Endothelial cell (in vitro differentiated cells): ENCODE results near the gene SLC5A1. TPM values are rescaled to one million over a fixed set of nuclear protein-coding genes. Genes with fewer than 3 reads are reported as not detected.

Source experiments
- DNase-seq: peaks from one replicate; pipeline ENCODE4 v3.0.0; 2021; ENCODE audit warnings: low spot score
- H3K27ac Mint-ChIP-seq: one replicate; pipeline ENCODE4 v1.8.0; 2021; ENCODE audit warnings: mixed read lengths, inconsistent platforms; ENCODE audit not compliant: unreplicated experiment
- H3K27me3 Mint-ChIP-seq: one replicate; pipeline ENCODE4 v1.8.0; 2021; ENCODE audit warnings: mild to moderate bottlenecking, moderate library complexity, mixed read lengths, inconsistent platforms; ENCODE audit not compliant: unreplicated experiment
- H3K36me3 Mint-ChIP-seq: one replicate; pipeline ENCODE4 v1.8.0; 2021; ENCODE audit warnings: mild to moderate bottlenecking, low read depth, mixed read lengths, inconsistent platforms; ENCODE audit not compliant: unreplicated experiment
- H3K4me1 Mint-ChIP-seq: one replicate; pipeline ENCODE4 v1.8.0; 2021; ENCODE audit warnings: mild to moderate bottlenecking, mixed read lengths, inconsistent platforms; ENCODE audit not compliant: unreplicated experiment
- H3K4me3 Mint-ChIP-seq: one replicate; pipeline ENCODE4 v1.8.0; 2021; ENCODE audit warnings: mild to moderate bottlenecking, mixed read lengths, inconsistent platforms; ENCODE audit not compliant: unreplicated experiment
- H3K9me3 Mint-ChIP-seq: one replicate; pipeline ENCODE4 v1.8.0; 2021; ENCODE audit warnings: mixed read lengths, inconsistent platforms; ENCODE audit not compliant: unreplicated experiment
- CTCF ChIP-seq: fragments of 200-600 bp; sonication (generic); IDR thresholded peaks from one replicate; pipeline ENCODE4 v1.5.0; 2021; ENCODE audit warnings: antibody characterized with exemption; ENCODE audit not compliant: unreplicated experiment
- total RNA-seq: library from RNA; stranded (reverse); fragmentation: NEBNext Ultra II Directional; extraction: Animal tissue kit (Norgen Biotek cat#: 25700); gene quantifications from one replicate; pipeline ENCODE4 v1.2.1, GENCODE V29; 2021; ENCODE audit not compliant: unreplicated experiment

The SLC5A1 gene
- total RNA-seq, 1 donor from 2014 or later = 0.26 TPM

GRCh38 chr22:32005453-32005852 is 37.6 kb upstream of the SLC5A1 start:
- TF ChIP-seq CTCF = no peak
- DNase-seq = no peak
- H3K27ac Mint-ChIP-seq = no peak overlapping the region
- H3K9me3 Mint-ChIP-seq = no peaks in the 10 kb centered on the region
- H3K36me3 Mint-ChIP-seq = no peaks in the 10 kb centered on the region
- H3K4me1 Mint-ChIP-seq = no peaks in the 10 kb centered on the region
- peaks cover 2% of the 10 kb centered on the region for H3K27me3 Mint-ChIP-seq
- H3K4me3 Mint-ChIP-seq = no peak overlapping the region

GRCh38 chr22:32013200-32013599 is 29.9 kb upstream of the SLC5A1 start:
- no peak for TF ChIP-seq CTCF
- Mint-ChIP-seq H3K36me3 (no peaks in the 10 kb centered on the region), H3K27me3 (peaks cover 1% of the 10 kb centered on the region), H3K9me3 (no peaks in the 10 kb centered on the region), H3K4me1 (no peaks in the 10 kb centered on the region), H3K27ac (no peak overlapping the region), H3K4me3 (no peak overlapping the region)
- no peak for DNase-seq

GRCh38 chr22:32016081-32016480 is 27.0 kb upstream of the SLC5A1 start:
- Mint-ChIP-seq H3K27me3 (peaks cover 1% of the 10 kb centered on the region), H3K4me3 (no peak overlapping the region)

GRCh38 chr22:32018056-32018455 is 25.0 kb upstream of the SLC5A1 start:
- no peaks in the 10 kb centered on the region for H3K27me3 Mint-ChIP-seq
- no peak overlapping the region for H3K27ac Mint-ChIP-seq
- TF ChIP-seq CTCF = no peak
- no peaks in the 10 kb centered on the region for H3K9me3 Mint-ChIP-seq
- H3K4me3 Mint-ChIP-seq = no peak overlapping the region
- no peaks in the 10 kb centered on the region for H3K4me1 Mint-ChIP-seq
- DNase-seq = no peak
- no peaks in the 10 kb centered on the region for H3K36me3 Mint-ChIP-seq

More at GRCh38 chr22:32016081-32016480, 27.0 kb upstream of the SLC5A1 start:
- H3K4me1 Mint-ChIP-seq = no peaks in the 10 kb centered on the region
- H3K36me3 Mint-ChIP-seq = no peaks in the 10 kb centered on the region
- no peaks in the 10 kb centered on the region for H3K9me3 Mint-ChIP-seq
- no peak for TF ChIP-seq CTCF
- H3K27ac Mint-ChIP-seq = no peak overlapping the region
- DNase-seq = no peak

GRCh38 chr22:32020117-32020516 is 22.9 kb upstream of the SLC5A1 start:
- H3K4me1 Mint-ChIP-seq = no peaks in the 10 kb centered on the region
- no peak overlapping the region for H3K4me3 Mint-ChIP-seq
- H3K27me3 Mint-ChIP-seq = no peaks in the 10 kb centered on the region
- H3K9me3 Mint-ChIP-seq = no peaks in the 10 kb centered on the region
- no peak overlapping the region for H3K27ac Mint-ChIP-seq
- TF ChIP-seq CTCF = no peak
- DNase-seq = no peak
- H3K36me3 Mint-ChIP-seq = no peaks in the 10 kb centered on the region
